Heart left ventricle (tissue), 16 donors: ENCODE results near the gene BLTP1. TPM values are rescaled to one million over a fixed set of nuclear protein-coding genes. Genes with fewer than 3 reads are reported as not detected.

Experiments
- ATAC-seq, 4 donors: fragments of 200-7000 bp; cut with Tn5 transposase; one replicate each; pipeline ENCODE4 v1.9.1; 2020 to 2022; ENCODE audit warnings: moderate library complexity in 4 of 4, mild to moderate bottlenecking in 3 of 4, moderate number of reproducible peaks in 1 of 4
- DNase-seq, 5 donors: peaks; one replicate each; pipeline ENCODE4 v3.0.0-alpha.2; 2020
- H3K27ac ChIP-seq, 12 donors: fragments of 200-600 bp; sonication (generic) in 4 of 12; one replicate each; pipeline versions ENCODE4 v1.5.0 to v1.8.0; 2016 to 2022; ENCODE audit warnings: mild to moderate bottlenecking in 2 of 12
- H3K27me3 ChIP-seq, 9 donors: fragments of 200-600 bp; sonication (generic) in 2 of 9; one replicate each; pipeline versions ENCODE4 v1.5.1 to v1.8.0; 2016 to 2022; ENCODE audit warnings: mild to moderate bottlenecking in 3 of 9
- H3K36me3 ChIP-seq, 9 donors: fragments of 200-600 bp; sonication (generic) in 2 of 9; one replicate each; pipeline versions ENCODE4 v1.5.0 to v1.8.0; 2018 to 2022; ENCODE audit warnings: mild to moderate bottlenecking in 2 of 9
- H3K4me1 ChIP-seq, 12 donors: fragments of 200-600 bp; sonication (generic) in 4 of 12; one replicate each; pipeline versions ENCODE4 v1.5.0 to v1.8.0; 2016 to 2022; ENCODE audit warnings: mild to moderate bottlenecking in 3 of 12
- H3K4me3 ChIP-seq, 12 donors: fragments of 200-600 bp; sonication (generic) in 4 of 12; one replicate each; pipeline versions ENCODE4 v1.5.0 to v1.8.0; 2017 to 2022; ENCODE audit warnings: mild to moderate bottlenecking in 9 of 12, moderate library complexity in 4 of 12
- H3K9me3 ChIP-seq, 12 donors: fragments of 200-600 bp; sonication (generic) in 4 of 12; one replicate each; pipeline versions ENCODE4 v1.5.0 to v1.8.0; 2016 to 2022; ENCODE audit warnings: mild to moderate bottlenecking in 1 of 12
- POLR2A ChIP-seq, 2 donors: fragments of 450-650 bp; IDR thresholded peaks; one replicate each; pipeline ENCODE4 v1.6.1; 2017; ENCODE audit warnings: antibody characterized with exemption in 2 of 2, mild to moderate bottlenecking in 2 of 2, moderate library complexity in 2 of 2
- WGBS, 4 donors: extraction: QIAGEN DNeasy Blood & Tissue Kit in 2 of 4; methylation state at CpG; one replicate each; pipeline versions ENCODE4 v1.1.5 to v1.1.7; 2013 to 2018; 5-methylcytosine and 5-hydroxymethylcytosine counted together
- intact Hi-C, 10 donors: fragments of 100-400 bp; cut with DNase I; formaldehyde crosslinking; loops; one replicate each; pipeline versions ENCODE4 v1.11.1 to v1.14.2; 2022
- polyA plus RNA-seq, 2 donors: library from polyadenylated mRNA; stranded (reverse); fragments of 200-250 nt; gene quantifications; one replicate each; pipeline ENCODE4 v1.2.3, GENCODE V29; 2013
- total RNA-seq, 9 donors: library from RNA; depleted of rRNA in 2 of 9; stranded (reverse); fragments of >200 nt in 2 of 9; fragmentation: NEBNext Ultra II Directional in 3 of 9; extraction: Animal tissue kit (Norgen Biotek cat#: 25700) in 3 of 9; gene quantifications; one replicate each; pipeline versions ENCODE4 v1.1.0 to v1.2.4, GENCODE V29; 2016 to 2023
- TF ChIP-seq, protein P1 (sequence below), 12 donors: fragments of 200-600 bp; sonication (generic) in 4 of 12; IDR thresholded peaks; one replicate each; pipeline versions ENCODE4 v1.5.0 to v1.8.0; 2018 to 2022; ENCODE audit warnings: antibody characterized with exemption in 12 of 12, mild to moderate bottlenecking in 5 of 12
- donor health status: ischemic (EF 13 %, LVEDD 7.1; RV severe dilation, severe dysfunction).
- donor health status: healthy with polysubstance abuse.
- donor health status: DM: no; HTN: yes; CAD: no.
- donor health status: DM: no; HTN: no; CAD: no.
- donor health status: ischemic (EF 25% LVEDD 6.9; RV normal size, moderate dysfunction).
- donor health status: ischemic (EF 25% LVEDD 5.7; RV mildly dilated, moderate dysfunction).
- donor health status: healthy.
- donor health status: DM: yes; HTN: yes; CAD: no.
- donor health status: ischemic (EF 35%, LVEDD 5.7; RV mildly dilated, moderate dysfunction).
- donor health status: nonischemic (EF 11% LVEDD 7.7; RV severe dilation, severe dysfunction).
- donor health status: DM: yes; HTN: yes; CAD: no.
- donor health status: PGD.
- donor health status: ischemic (EF 29% LVEDD 5.4; RV normal size, mild dysfunction).
- donor health status: nonischemic (EF 23%, LVEDD 6.1; RV moderate dilation, normal function).

Gene BLTP1
- total and polyA plus RNA-seq, 11 donors, result 8.8 to 53.9 (median 44.7) TPM

DNA sequence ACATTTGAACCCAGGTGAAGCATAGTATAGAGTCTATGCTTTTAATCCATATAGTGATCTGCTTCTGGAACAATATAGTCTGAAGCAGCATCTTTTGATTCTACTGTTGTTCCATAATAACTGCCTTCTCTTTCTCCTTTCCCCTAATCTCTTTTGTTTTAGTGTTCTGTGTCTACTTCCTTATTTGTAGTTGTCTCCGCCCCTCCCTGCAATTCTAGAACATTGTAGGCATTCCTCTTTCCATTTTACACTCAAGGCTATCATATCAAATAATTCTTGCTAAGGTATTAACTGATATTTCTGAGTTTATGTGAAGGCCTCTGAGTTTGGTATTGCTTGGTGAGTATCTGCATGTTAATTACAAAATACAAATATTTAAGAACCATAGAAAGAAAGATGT, 11.6 kb downstream of the BLTP1 start:
- H3K4me1 ChIP-seq, result peaks cover 0 to 48% (median 4%) of the 10 kb centered on the region in 12 donors
- no peak overlapping the region for H3K4me3 ChIP-seq
- TF ChIP-seq, protein P1, sequence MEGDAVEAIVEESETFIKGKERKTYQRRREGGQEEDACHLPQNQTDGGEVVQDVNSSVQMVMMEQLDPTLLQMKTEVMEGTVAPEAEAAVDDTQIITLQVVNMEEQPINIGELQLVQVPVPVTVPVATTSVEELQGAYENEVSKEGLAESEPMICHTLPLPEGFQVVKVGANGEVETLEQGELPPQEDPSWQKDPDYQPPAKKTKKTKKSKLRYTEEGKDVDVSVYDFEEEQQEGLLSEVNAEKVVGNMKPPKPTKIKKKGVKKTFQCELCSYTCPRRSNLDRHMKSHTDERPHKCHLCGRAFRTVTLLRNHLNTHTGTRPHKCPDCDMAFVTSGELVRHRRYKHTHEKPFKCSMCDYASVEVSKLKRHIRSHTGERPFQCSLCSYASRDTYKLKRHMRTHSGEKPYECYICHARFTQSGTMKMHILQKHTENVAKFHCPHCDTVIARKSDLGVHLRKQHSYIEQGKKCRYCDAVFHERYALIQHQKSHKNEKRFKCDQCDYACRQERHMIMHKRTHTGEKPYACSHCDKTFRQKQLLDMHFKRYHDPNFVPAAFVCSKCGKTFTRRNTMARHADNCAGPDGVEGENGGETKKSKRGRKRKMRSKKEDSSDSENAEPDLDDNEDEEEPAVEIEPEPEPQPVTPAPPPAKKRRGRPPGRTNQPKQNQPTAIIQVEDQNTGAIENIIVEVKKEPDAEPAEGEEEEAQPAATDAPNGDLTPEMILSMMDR (IDR thresholded peaks at IDR 0.05), result no peak
- no peak for TF ChIP-seq POLR2A (IDR thresholded peaks at IDR 0.05)
- intact Hi-C loops, result no loop called here
- peaks cover 0 to 2% (median 0%) of the 10 kb centered on the region in 12 donors for H3K9me3 ChIP-seq
- H3K36me3 ChIP-seq, result peaks cover 0 to 9% (median 0%) of the 10 kb centered on the region in 9 donors
- no peak for DNase-seq
- H3K27me3 ChIP-seq, result no peaks in the 10 kb centered on the region
- WGBS, 4 donors, result 80 to 92% (median 88%) methylated on average over 1 of the region's 1 CpG
- ATAC-seq, result no peak
- no peak overlapping the region for H3K27ac ChIP-seq

DNA sequence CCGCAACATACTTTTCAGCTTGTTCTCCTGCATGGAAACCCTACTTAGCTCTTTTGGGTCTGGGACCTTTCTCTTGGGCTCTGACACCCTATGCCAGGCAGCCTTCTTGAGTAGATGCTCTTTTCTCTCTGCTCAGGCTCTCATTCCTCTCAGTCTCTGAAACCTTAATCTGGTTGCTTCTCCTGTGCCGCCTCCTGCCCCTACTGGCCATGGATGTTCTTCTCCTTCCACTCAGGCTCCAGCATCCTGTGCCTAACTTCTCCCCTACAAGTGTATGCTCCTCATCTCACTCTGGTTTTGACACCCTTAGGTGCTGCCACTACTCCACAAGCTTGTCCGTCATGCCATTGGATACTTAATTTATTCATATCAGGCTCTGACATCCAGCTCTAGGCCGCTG, 15.2 kb downstream of the BLTP1 start:
- WGBS, 4 donors, result 89 to 94% (median 93%) methylated on average over 4 of the region's 4 CpGs
- Histone ChIP-seq H3K27ac (no peak overlapping the region), H3K36me3 (peaks cover 0 to 1% (median 0%) of the 10 kb centered on the region in 9 donors), H3K4me3 (no peak overlapping the region), H3K9me3 (peaks cover 0 to 2% (median 0%) of the 10 kb centered on the region in 12 donors), H3K4me1 (peaks cover 0 to 49% (median 16%) of the 10 kb centered on the region in 12 donors), H3K27me3 (no peaks in the 10 kb centered on the region)
- DNase-seq, result no peak
- ATAC-seq, result no peak
- no peak for TF ChIP-seq POLR2A (IDR thresholded peaks at IDR 0.05)
- TF ChIP-seq, protein P1 (IDR thresholded peaks at IDR 0.05), result no peak
- intact Hi-C loops, result no loop called here

DNA sequence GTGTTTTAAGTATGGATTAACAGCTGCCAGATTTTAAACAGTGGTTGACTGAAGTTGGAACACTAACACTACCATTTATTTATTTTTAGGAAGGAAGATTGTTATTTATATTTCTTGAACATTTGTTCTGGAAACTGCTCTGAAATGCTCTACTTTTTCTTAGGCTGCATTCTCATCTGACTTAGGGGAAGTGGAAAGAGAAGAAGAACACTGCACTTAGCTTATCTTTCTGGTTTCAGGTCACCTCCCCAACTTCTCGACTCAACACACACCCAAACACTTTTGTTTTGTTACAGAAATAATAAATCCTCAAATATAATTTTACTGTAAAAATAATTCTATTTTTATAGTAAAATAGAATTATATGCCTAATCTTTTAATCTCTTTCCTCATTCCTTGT, 18.6 kb downstream of the BLTP1 start:
- 11 to 31% (median 26%) methylated on average over 1 of the region's 1 CpG for WGBS, 4 donors
- no peaks in the 10 kb centered on the region for H3K27me3 ChIP-seq
- H3K4me3 ChIP-seq, result no peak overlapping the region
- peaks cover 0 to 31% (median 13%) of the 10 kb centered on the region in 12 donors for H3K4me1 ChIP-seq
- H3K36me3 ChIP-seq, result peaks cover 0 to 22% (median 5%) of the 10 kb centered on the region in 9 donors
- TF ChIP-seq POLR2A (IDR thresholded peaks at IDR 0.05), result no peak
- TF ChIP-seq, protein P1 (IDR thresholded peaks at IDR 0.05), result no peak
- peak overlapping the region in 1 of 12 donors; percentile 33 for H3K27ac ChIP-seq
- intact Hi-C loops, result no loop called here
- peaks cover 0 to 2% (median 0%) of the 10 kb centered on the region in 12 donors for H3K9me3 ChIP-seq
- DNase-seq, result no peak
- ATAC-seq, result no peak

DNA sequence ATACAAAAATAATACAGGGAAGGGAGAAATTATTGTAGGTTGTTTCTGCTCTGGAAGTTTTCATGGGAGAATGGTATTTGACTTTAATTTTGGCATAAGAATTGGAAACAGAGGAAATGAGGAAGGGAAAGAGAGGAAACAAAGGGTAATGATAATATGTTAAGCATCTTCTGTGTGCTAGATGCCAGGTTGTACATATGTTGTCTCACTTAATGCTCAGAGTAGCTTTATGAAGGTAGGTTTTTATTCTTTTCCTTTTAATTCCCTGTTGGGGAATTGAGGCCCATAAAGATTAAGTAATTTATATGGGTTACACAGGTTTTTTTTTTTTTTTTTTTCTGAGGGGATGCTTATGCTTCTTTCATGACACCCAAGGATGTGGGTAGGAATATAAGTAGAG, 19.2 kb downstream of the BLTP1 start:
- DNase-seq (no peak), ATAC-seq (no peak)
- TF ChIP-seq, protein P1 (IDR thresholded peaks at IDR 0.05), result no peak
- TF ChIP-seq POLR2A (IDR thresholded peaks at IDR 0.05), result no peak
- intact Hi-C loops, result no loop called here
- peaks cover 0 to 28% (median 10%) of the 10 kb centered on the region in 9 donors for H3K36me3 ChIP-seq
- no peak overlapping the region for H3K27ac ChIP-seq
- no peaks in the 10 kb centered on the region for H3K27me3 ChIP-seq
- H3K4me3 ChIP-seq, result no peak overlapping the region
- H3K4me1 ChIP-seq, result peaks cover 0 to 31% (median 13%) of the 10 kb centered on the region in 12 donors
- H3K9me3 ChIP-seq, result peaks cover 0 to under 1% (median 0%) of the 10 kb centered on the region in 12 donors
